ENCODE results near the gene IL20. TPM values are rescaled to one million over a fixed set of nuclear protein-coding genes. Genes with fewer than 3 reads are reported as not detected.

Gene IL20
- total RNA-seq, 4 donors from 2014 or later = 40.6 TPM; not detected in 3

DNA sequence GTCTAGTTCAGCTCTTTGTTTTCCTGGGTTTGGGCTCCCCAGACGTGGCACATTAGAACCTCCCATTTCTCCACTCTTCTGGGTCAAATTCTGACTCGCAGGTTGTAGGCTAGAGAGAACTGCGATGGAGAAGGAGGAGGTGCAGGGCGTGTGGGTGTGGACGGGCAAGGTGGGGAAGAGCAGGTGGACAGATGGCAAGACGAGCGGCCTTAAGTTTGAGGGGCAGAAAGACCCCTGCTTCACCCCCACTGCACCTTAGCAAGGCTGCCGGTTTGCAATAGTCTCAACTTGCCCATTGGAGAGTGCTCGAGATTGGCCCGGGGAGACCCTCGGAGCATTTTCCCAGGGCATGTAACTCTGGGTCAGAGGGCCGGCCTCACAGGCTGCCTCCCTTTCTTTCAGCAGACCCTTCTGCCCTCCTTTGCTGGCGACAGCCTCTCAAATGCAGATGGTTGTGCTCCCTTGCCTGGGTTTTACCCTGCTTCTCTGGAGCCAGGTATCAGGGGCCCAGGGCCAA lies 33.5 kb downstream of the IL20 start:
- no peaks in the 10 kb centered on the region for H3K27me3 ChIP-seq
- intact Hi-C loops (cut with DNase I; ENCODE audit: low total_unique reads) = no loop called here
- no peaks in the 10 kb centered on the region for H3K4me1 ChIP-seq
- no peak overlapping the region for H3K4me3 ChIP-seq
- TF ChIP-seq POLR2A (IDR thresholded peaks at IDR 0.05) = no peak
- TF ChIP-seq, protein P1, sequence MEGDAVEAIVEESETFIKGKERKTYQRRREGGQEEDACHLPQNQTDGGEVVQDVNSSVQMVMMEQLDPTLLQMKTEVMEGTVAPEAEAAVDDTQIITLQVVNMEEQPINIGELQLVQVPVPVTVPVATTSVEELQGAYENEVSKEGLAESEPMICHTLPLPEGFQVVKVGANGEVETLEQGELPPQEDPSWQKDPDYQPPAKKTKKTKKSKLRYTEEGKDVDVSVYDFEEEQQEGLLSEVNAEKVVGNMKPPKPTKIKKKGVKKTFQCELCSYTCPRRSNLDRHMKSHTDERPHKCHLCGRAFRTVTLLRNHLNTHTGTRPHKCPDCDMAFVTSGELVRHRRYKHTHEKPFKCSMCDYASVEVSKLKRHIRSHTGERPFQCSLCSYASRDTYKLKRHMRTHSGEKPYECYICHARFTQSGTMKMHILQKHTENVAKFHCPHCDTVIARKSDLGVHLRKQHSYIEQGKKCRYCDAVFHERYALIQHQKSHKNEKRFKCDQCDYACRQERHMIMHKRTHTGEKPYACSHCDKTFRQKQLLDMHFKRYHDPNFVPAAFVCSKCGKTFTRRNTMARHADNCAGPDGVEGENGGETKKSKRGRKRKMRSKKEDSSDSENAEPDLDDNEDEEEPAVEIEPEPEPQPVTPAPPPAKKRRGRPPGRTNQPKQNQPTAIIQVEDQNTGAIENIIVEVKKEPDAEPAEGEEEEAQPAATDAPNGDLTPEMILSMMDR (IDR thresholded peaks at IDR 0.05) = no peak
- H3K27ac ChIP-seq = no peak overlapping the region
- DNase-seq = no peak
- no peaks in the 10 kb centered on the region for H3K36me3 ChIP-seq
- no peaks in the 10 kb centered on the region for H3K9me3 ChIP-seq

- Histone ChIP-seq H3K36me3 (no peaks in the 10 kb centered on the region), H3K27me3 (no peaks in the 10 kb centered on the region), H3K4me3 (no peak overlapping the region), H3K4me1 (no peaks in the 10 kb centered on the region), H3K27ac (no peak overlapping the region), H3K9me3 (no peaks in the 10 kb centered on the region)
- TF ChIP-seq, protein P1 (IDR thresholded peaks at IDR 0.05) = no peak
- TF ChIP-seq POLR2A (IDR thresholded peaks at IDR 0.05) = no peak
- no peak for DNase-seq
- intact Hi-C loops (cut with DNase I; ENCODE audit: low total_unique reads) = no loop called here
Observed at GRCh38 chr1:206899717-206900116, 34.3 kb downstream of the IL20 start.

DNA sequence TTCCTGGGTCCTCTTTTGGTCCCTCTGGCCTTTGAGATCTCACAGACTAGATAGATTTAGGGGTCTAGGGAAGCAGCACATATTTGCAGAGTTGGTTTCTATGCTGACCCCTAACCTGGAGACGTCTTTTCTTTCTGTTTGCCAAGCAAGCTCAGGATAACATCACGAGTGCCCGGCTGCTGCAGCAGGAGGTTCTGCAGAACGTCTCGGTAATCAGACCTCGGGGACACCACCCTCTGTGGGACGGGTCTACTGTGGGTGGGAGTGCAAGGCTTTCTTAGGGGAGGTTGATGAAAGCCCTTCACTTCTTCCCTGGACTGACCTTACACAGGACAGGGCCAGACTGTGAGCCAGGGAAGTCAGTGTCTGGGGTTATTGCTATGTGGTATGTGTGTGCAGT lies 34.7 kb downstream of the IL20 start:
- H3K9me3 ChIP-seq = no peaks in the 10 kb centered on the region
- intact Hi-C loops (cut with DNase I; ENCODE audit: low total_unique reads) = no loop called here
- DNase-seq = no peak

DNA sequence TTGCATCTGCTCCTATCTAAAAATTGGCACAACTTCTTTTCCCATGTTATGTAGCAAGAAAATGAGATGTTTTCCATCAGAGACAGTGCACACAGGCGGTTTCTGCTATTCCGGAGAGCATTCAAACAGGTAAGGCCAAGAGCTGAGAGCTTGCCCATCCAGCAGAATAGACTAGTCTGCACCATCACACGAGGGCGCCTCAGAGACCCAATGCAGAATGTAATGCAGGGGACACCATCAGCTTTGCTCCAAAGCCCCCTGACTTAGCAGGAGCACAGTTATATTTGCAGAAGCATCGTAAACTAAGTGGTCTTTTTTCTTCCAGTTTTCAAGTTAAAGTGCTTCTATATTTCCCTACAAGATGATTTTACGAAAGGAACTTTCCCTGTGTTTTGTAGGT lies 36.5 kb downstream of the IL20 start:
- H3K27ac ChIP-seq = no peak overlapping the region
- intact Hi-C loops (cut with DNase I; ENCODE audit: low total_unique reads) = no loop called here
- H3K4me1 ChIP-seq = no peaks in the 10 kb centered on the region
- TF ChIP-seq, protein P1 (IDR thresholded peaks at IDR 0.05) = no peak
- TF ChIP-seq POLR2A (IDR thresholded peaks at IDR 0.05) = no peak
- no peaks in the 10 kb centered on the region for H3K9me3 ChIP-seq
- no peaks in the 10 kb centered on the region for H3K36me3 ChIP-seq
- no peak for DNase-seq
- H3K4me3 ChIP-seq = no peak overlapping the region
- H3K27me3 ChIP-seq = no peaks in the 10 kb centered on the region

More for the DNA sequence above, 34.7 kb downstream of the IL20 start:
- Histone ChIP-seq H3K27ac (no peak overlapping the region), H3K27me3 (no peaks in the 10 kb centered on the region), H3K36me3 (no peaks in the 10 kb centered on the region), H3K4me1 (no peaks in the 10 kb centered on the region), H3K4me3 (no peak overlapping the region)
- TF ChIP-seq, protein P1 (IDR thresholded peaks at IDR 0.05) = no peak
- no peak for TF ChIP-seq POLR2A (IDR thresholded peaks at IDR 0.05)

DNA sequence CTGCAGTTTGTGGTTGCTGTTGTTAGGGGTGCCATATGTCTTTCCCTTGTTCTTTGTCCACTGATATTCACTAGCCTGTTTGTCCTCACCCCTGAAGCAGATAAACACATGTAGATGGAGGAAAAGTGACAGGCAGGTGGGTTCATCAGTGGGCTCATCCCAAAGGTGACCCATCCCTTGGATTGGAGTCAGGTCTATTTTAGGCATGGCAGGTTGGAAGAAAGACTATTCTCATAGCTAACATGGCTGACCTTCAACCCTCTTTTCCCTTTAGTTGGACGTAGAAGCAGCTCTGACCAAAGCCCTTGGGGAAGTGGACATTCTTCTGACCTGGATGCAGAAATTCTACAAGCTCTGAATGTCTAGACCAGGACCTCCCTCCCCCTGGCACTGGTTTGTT lies 37.3 kb downstream of the IL20 start:
- no peaks in the 10 kb centered on the region for H3K4me1 ChIP-seq
- TF ChIP-seq, protein P1 (IDR thresholded peaks at IDR 0.05) = no peak
- no peak for TF ChIP-seq POLR2A (IDR thresholded peaks at IDR 0.05)
- no peak overlapping the region for H3K27ac ChIP-seq
- no peaks in the 10 kb centered on the region for H3K36me3 ChIP-seq
- no peaks in the 10 kb centered on the region for H3K27me3 ChIP-seq
- H3K9me3 ChIP-seq = no peaks in the 10 kb centered on the region
- intact Hi-C loops (cut with DNase I; ENCODE audit: low total_unique reads) = no loop called here
- H3K4me3 ChIP-seq = no peak overlapping the region
- DNase-seq = no peak
